HCT116 (cell line): Measurements from ENCODE around the gene ADARB2. TPM values are rescaled to one million over a fixed set of nuclear protein-coding genes. Genes with fewer than 3 reads are reported as not detected.

Experiments used
- ATAC-seq: fragments of 200-7000 bp; cut with Tn5 transposase; 2 replicates; pipeline ENCODE4 v1.9.1; 2020; ENCODE audit warnings: mild to moderate bottlenecking, moderate library complexity
- BruUV-seq: library from RNA; stranded (reverse); fragments of 400-500 nt; replicated peaks from 2 replicates; lab custom pipeline; 2021; lab: Mats Ljungman, UMichigan
- CTCF ChIA-PET: fragments of 300-600 bp; sonication (Branson Sonifier 250); formaldehyde crosslinking; loops from one replicate; lab custom pipeline; 2021; ENCODE audit warnings: antibody characterized with exemption; lab: Charles Lee
- POLR2A ChIA-PET: fragments of 300-600, 350-600 bp; sonication (Branson Sonifier 250); formaldehyde crosslinking; loops from one replicate; lab custom pipeline; 2021; ENCODE audit warnings: antibody characterized with exemption; lab: Charles Lee
- RAD21 ChIA-PET, 2 experiments: fragments of 300-600 bp; sonication (Branson Sonifier 250); formaldehyde crosslinking; loops; one replicate each; lab custom pipeline; 2023; ENCODE audit warnings: low total read pairs in 2 of 2; ENCODE audit not compliant: uncharacterized antibody in 2 of 2, unreplicated experiment in 2 of 2, low non-redundant PET in 1 of 2; lab: Charles Lee
- DNase-seq: peaks from one replicate; pipeline ENCODE4 v3.0.0-alpha.2; 2010; ENCODE audit warnings: low read depth, low spot score
- H2AFZ ChIP-seq: fragments of 200-600 bp; shearing (Covaris generic), sonication (generic); 2 replicates; pipeline ENCODE4 v1.6.1; 2017; ENCODE audit warnings: low read depth, mixed run types, mixed read lengths, antibody characterized with exemption, low read length; ENCODE audit not compliant: poor library complexity, severe bottlenecking
- H3K27ac ChIP-seq: 2 replicates; pipeline ENCODE4 v1.5.1; 2012; ENCODE audit warnings: low read depth, low read length
- H3K27me3 ChIP-seq: fragments of 200-600 bp; sonication (generic); 2 replicates; pipeline ENCODE4 v1.6.1; 2016; ENCODE audit warnings: mixed run types, low read length, mixed read lengths; ENCODE audit not compliant: insufficient read depth
- H3K36me3 ChIP-seq, 2 experiments: fragments of 200-500 bp in 1 of 2; fragments of 200-600 bp in 1 of 2; sonication (Bioruptor generic) in 1 of 2; sonication (generic) in 1 of 2; 2 replicates each; pipeline versions ENCODE4 v1.5.1 to v1.6.1; 2014 to 2016; ENCODE audit warnings: low read length in 2 of 2, inconsistent platforms in 1 of 2, mixed read lengths in 1 of 2, mixed run types in 1 of 2; ENCODE audit not compliant: insufficient read depth in 2 of 2, control insufficient read depth in 1 of 2
- H3K4me1 ChIP-seq, 2 experiments: fragments of 200-600 bp in 1 of 2; sonication (generic) in 1 of 2; 2 replicates each; pipeline versions ENCODE4 v1.5.1 to v1.6.1; 2012 to 2017; ENCODE audit warnings: low read length in 2 of 2, inconsistent platforms in 1 of 2, mild to moderate bottlenecking in 1 of 2, mixed read lengths in 1 of 2, mixed run types in 1 of 2, moderate library complexity in 1 of 2; ENCODE audit not compliant: insufficient read depth in 2 of 2, control insufficient read depth in 1 of 2
- H3K4me2 ChIP-seq: fragments of 200-600 bp; sonication (generic); 2 replicates; pipeline ENCODE4 v1.6.1; 2017; ENCODE audit warnings: mixed run types, low read length, mixed read lengths
- H3K4me3 ChIP-seq, 2 experiments: fragments of 200-600 bp in 1 of 2; sonication (generic) in 1 of 2; replicated peaks in 1 of 2; 2 replicates each; pipeline ENCODE4 v1.5.1; 2011 to 2016; ENCODE audit warnings: low read length in 2 of 2, control low read depth in 1 of 2, low read depth in 1 of 2, mild to moderate bottlenecking in 1 of 2, mixed read lengths in 1 of 2, mixed run types in 1 of 2
- H3K79me2 ChIP-seq: fragments of 200-600 bp; sonication (generic); 2 replicates; pipeline ENCODE4 v1.6.1; 2017; ENCODE audit warnings: mild to moderate bottlenecking, mixed run types, low read length, moderate library complexity, mixed read lengths; ENCODE audit not compliant: insufficient read depth
- H3K9ac ChIP-seq: fragments of 200-600 bp; sonication (generic); 2 replicates; pipeline ENCODE4 v1.6.1; 2016; ENCODE audit warnings: low read length, mixed read lengths
- H3K9me2 ChIP-seq: fragments of 200-600 bp; sonication (generic), shearing (Covaris generic); 2 replicates; pipeline ENCODE4 v1.6.1; 2017; ENCODE audit warnings: mixed run types, mild to moderate bottlenecking, moderate library complexity; ENCODE audit not compliant: insufficient read depth
- H3K9me3 ChIP-seq, 2 experiments: fragments of 200-500 bp in 1 of 2; fragments of 200-600 bp in 1 of 2; sonication (Bioruptor generic) in 1 of 2; sonication (generic) in 1 of 2; 2 replicates each; pipeline ENCODE4 v1.6.1; 2014 to 2017; ENCODE audit warnings: low read length in 2 of 2, mixed read lengths in 2 of 2, inconsistent platforms in 1 of 2, low read depth in 1 of 2, mild to moderate bottlenecking in 1 of 2, mixed run types in 1 of 2, moderate library complexity in 1 of 2; ENCODE audit not compliant: control insufficient read depth in 1 of 2, insufficient read depth in 1 of 2
- H4K20me1 ChIP-seq: fragments of 200-600 bp; sonication (generic), shearing (Covaris generic); 2 replicates; pipeline ENCODE4 v1.6.1; 2017; ENCODE audit warnings: mixed run types, mild to moderate bottlenecking, moderate library complexity; ENCODE audit not compliant: insufficient read depth
- ATF3 ChIP-seq: IDR thresholded peaks from 2 replicates; pipeline ENCODE4 v1.6.1; 2012
- EGR1 ChIP-seq: IDR thresholded peaks from 2 replicates; pipeline ENCODE4 v1.6.1; 2012; ENCODE audit warnings: low read depth
- ELF1 ChIP-seq: IDR thresholded peaks from 2 replicates; pipeline ENCODE4 v1.6.1; 2012; ENCODE audit warnings: low read depth, borderline replicate concordance
- EZH2phosphoT487 ChIP-seq: fragments of 200-600 bp; IDR thresholded peaks from 2 replicates; pipeline ENCODE4 v1.6.1; 2018; ENCODE audit warnings: antibody characterized with exemption, borderline replicate concordance
- FOSL1 ChIP-seq: IDR thresholded peaks from 2 replicates; pipeline ENCODE4 v1.6.1; 2012; ENCODE audit warnings: low read depth
- JUND ChIP-seq: IDR thresholded peaks from 2 replicates; pipeline ENCODE4 v1.6.1; 2012
- POLR2A ChIP-seq: IDR thresholded peaks from 2 replicates; pipeline ENCODE4 v1.7.0; 2011; ENCODE audit warnings: borderline replicate concordance; ENCODE audit not compliant: insufficient read depth, insufficient read length; ENCODE audit errors: extremely low read depth
- SRF ChIP-seq: IDR thresholded peaks from 2 replicates; pipeline ENCODE4 v1.6.1; 2012; ENCODE audit warnings: low read depth
- TCF7L2 ChIP-seq: IDR thresholded peaks from 2 replicates; pipeline ENCODE4 v1.7.0; 2011; ENCODE audit warnings: borderline replicate concordance, inconsistent platforms; ENCODE audit not compliant: insufficient read depth, insufficient read length; ENCODE audit errors: extremely low read depth
- YY1 ChIP-seq: IDR thresholded peaks from 2 replicates; pipeline ENCODE4 v1.6.1; 2011; ENCODE audit warnings: low read length, low read depth, moderate library complexity, mild to moderate bottlenecking; ENCODE audit not compliant: insufficient replicate concordance; ENCODE audit errors: extremely low read depth
- ZFX ChIP-seq: fragments of 450-650 bp; IDR thresholded peaks from 2 replicates; pipeline ENCODE4 v1.6.1; 2017
- ZNF274 ChIP-seq: fragments of 200-500 bp; sonication (Bioruptor generic); IDR thresholded peaks from 2 replicates; pipeline ENCODE4 v1.6.1; 2014; ENCODE audit warnings: mild to moderate bottlenecking, low read depth, low read length, inconsistent platforms
- intact Hi-C: fragments of 100-400 bp; cut with micrococcal nuclease; formaldehyde crosslinking; loops from 2 replicates; pipeline ENCODE4 v1.10.0; 2022
- total RNA-seq: library from RNA; stranded (reverse); gene quantifications from one replicate; pipeline ENCODE4 v1.2.1, GENCODE V29; 2021; ENCODE audit not compliant: unreplicated experiment
- TF ChIP-seq, protein P1 (sequence below): IDR thresholded peaks from 2 replicates; pipeline ENCODE4 v1.6.1; 2012

The ADARB2 gene
- total RNA-seq, 1 experiment from 2014 or later, result not detected

- H3K9me2 ChIP-seq, result no peaks in the 10 kb centered on the region
- RAD21 ChIA-PET, result no interaction called here
- TF ChIP-seq POLR2A (no peak), SRF (no peak), ELF1 (no peak), ATF3 (no peak), ZFX (no peak), JUND (no peak), YY1 (no peak), ZNF274 (no peak), EGR1 (no peak), TCF7L2 (no peak), EZH2phosphoT487 (no peak)
- TF ChIP-seq, protein P1, sequence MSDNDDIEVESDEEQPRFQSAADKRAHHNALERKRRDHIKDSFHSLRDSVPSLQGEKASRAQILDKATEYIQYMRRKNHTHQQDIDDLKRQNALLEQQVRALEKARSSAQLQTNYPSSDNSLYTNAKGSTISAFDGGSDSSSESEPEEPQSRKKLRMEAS, result no peak
- no peaks in the 10 kb centered on the region for H4K20me1 ChIP-seq
- no peak overlapping the region for H3K9ac ChIP-seq
- H3K4me2 ChIP-seq, result no peak overlapping the region
- H3K4me3 ChIP-seq, result no peak overlapping the region
- H3K79me2 ChIP-seq, result no peaks in the 10 kb centered on the region
- DNase-seq (no peak), ATAC-seq (no peak)
- intact Hi-C loops, result no loop called here
- H3K4me1 ChIP-seq, result no peaks in the 10 kb centered on the region
- H3K27me3 ChIP-seq, result peaks cover 8% of the 10 kb centered on the region; the same call in 1 of the 2 replicates
- no peaks in the 10 kb centered on the region for H3K36me3 ChIP-seq
- POLR2A ChIA-PET, result no interaction called here
- H3K9me3 ChIP-seq, result no peaks in the 10 kb centered on the region
- BruUV-seq, result no TSS peak
- CTCF ChIA-PET, result no interaction called here
- H2AFZ ChIP-seq, result no peak overlapping the region
- no peak overlapping the region for H3K27ac ChIP-seq
Measured at GRCh38 chr10:1654247-1654646, 83.1 kb downstream of the ADARB2 start.

DNA sequence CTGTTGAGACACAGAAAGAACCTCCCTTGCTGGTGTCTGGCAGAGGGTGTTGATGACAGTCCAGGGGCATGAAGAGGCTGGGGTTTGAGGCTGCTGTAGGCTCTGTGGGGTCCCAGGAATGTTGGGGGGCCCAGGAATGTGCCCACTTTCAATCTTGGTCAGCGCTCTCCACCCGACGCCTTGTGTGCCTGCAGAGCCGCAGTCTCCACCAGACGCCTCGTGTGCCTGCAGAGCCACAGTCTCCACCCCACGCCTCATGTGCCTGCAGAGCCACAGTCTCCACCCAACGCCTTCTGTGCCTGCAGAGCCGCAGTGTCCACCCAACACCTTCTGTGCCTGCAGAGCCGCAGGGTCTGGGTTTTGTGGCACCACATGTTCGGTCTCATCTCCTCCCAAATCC, 84.0 kb downstream of the ADARB2 start:
- H3K4me1 ChIP-seq, result no peaks in the 10 kb centered on the region
- H3K4me2 ChIP-seq, result no peak overlapping the region
- no peak for ATAC-seq
- H4K20me1 ChIP-seq, result no peaks in the 10 kb centered on the region
- no peak for DNase-seq
- H3K9ac ChIP-seq, result no peak overlapping the region
- intact Hi-C loops, result no loop called here
- ChIA-PET RAD21 (no interaction called here), CTCF (no interaction called here), POLR2A (no interaction called here)
- H3K27ac ChIP-seq, result no peak overlapping the region
- TF ChIP-seq FOSL1 (no peak), YY1 (no peak)
- H3K27me3 ChIP-seq, result peaks cover 4% of the 10 kb centered on the region; the same call in 1 of the 2 replicates
- H3K4me3 ChIP-seq, result no peak overlapping the region
- no peaks in the 10 kb centered on the region for H3K9me2 ChIP-seq
- no peak overlapping the region for H2AFZ ChIP-seq
- H3K79me2 ChIP-seq, result no peaks in the 10 kb centered on the region
- H3K36me3 ChIP-seq, result no peaks in the 10 kb centered on the region
- no peaks in the 10 kb centered on the region for H3K9me3 ChIP-seq
- BruUV-seq, result no TSS peak
